ENCODE results near the gene SLC12A2. TPM values are rescaled to one million over a fixed set of nuclear protein-coding genes. Genes with fewer than 3 reads are reported as not detected.

SLC12A2 gene
- total RNA-seq, 4 donors from 2014 or later, result 21.9 to 78.6 (median 22.2) TPM

DNA sequence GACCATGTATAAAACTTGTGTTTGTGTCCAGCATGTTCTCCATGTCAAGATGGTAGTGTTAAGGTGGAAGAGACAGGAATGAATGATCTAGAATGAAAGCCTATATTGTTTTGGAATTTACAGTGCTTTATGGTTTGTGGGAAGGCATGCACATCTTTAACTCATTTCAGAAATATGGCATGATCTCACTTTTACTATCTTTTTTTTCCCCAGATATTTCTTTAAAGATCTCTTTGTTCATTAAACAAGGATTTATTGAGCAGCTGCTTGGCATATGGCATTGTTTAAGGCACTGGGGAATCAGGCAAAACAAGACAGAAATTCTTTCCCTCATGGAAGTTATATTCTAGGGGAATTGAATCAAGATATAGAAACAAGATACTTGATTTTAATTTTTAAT lies 51.7 kb downstream of the SLC12A2 start:
- no peak overlapping the region for H3K4me3 ChIP-seq
- H3K4me1 ChIP-seq, result no peaks in the 10 kb centered on the region
- intact Hi-C loops (cut with DNase I; ENCODE audit: low total_unique reads), result no loop called here
- no peaks in the 10 kb centered on the region for H3K9me3 ChIP-seq
- no peaks in the 10 kb centered on the region for H3K36me3 ChIP-seq
- no peak for DNase-seq
- no peak overlapping the region for H3K27ac ChIP-seq
- TF ChIP-seq, protein P1, sequence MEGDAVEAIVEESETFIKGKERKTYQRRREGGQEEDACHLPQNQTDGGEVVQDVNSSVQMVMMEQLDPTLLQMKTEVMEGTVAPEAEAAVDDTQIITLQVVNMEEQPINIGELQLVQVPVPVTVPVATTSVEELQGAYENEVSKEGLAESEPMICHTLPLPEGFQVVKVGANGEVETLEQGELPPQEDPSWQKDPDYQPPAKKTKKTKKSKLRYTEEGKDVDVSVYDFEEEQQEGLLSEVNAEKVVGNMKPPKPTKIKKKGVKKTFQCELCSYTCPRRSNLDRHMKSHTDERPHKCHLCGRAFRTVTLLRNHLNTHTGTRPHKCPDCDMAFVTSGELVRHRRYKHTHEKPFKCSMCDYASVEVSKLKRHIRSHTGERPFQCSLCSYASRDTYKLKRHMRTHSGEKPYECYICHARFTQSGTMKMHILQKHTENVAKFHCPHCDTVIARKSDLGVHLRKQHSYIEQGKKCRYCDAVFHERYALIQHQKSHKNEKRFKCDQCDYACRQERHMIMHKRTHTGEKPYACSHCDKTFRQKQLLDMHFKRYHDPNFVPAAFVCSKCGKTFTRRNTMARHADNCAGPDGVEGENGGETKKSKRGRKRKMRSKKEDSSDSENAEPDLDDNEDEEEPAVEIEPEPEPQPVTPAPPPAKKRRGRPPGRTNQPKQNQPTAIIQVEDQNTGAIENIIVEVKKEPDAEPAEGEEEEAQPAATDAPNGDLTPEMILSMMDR (IDR thresholded peaks at IDR 0.05), result no peak
- TF ChIP-seq POLR2A (IDR thresholded peaks at IDR 0.05), result no peak
- H3K27me3 ChIP-seq, result no peaks in the 10 kb centered on the region

DNA sequence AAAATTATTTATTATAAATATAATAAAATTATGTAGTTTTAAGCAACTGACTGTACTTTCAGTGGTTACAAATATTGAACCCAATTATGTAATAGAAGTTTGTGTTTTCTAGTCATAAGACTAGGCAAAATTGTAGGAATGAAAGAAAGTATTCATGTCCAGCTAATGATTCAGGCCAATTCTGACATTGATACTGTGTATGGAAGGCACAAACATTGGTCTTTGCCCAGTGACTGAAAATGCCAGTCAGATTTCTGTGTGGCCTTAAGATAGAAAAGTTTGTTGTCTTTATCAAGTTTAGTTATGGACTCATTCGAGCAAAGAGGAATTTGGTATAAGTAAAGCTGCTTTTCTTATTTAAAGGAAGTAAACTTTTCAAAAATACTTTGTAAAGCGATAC lies 60.3 kb downstream of the SLC12A2 start:
- no peak for DNase-seq
- H3K36me3 ChIP-seq, result no peaks in the 10 kb centered on the region
- no peak for TF ChIP-seq POLR2A (IDR thresholded peaks at IDR 0.05)
- TF ChIP-seq, protein P1 (IDR thresholded peaks at IDR 0.05), result no peak
- H3K27me3 ChIP-seq, result no peaks in the 10 kb centered on the region
- H3K9me3 ChIP-seq, result no peaks in the 10 kb centered on the region
- no peak overlapping the region for H3K4me3 ChIP-seq
- intact Hi-C loops (cut with DNase I; ENCODE audit: low total_unique reads), result no loop called here
- no peak overlapping the region for H3K27ac ChIP-seq
- H3K4me1 ChIP-seq, result no peaks in the 10 kb centered on the region

DNA sequence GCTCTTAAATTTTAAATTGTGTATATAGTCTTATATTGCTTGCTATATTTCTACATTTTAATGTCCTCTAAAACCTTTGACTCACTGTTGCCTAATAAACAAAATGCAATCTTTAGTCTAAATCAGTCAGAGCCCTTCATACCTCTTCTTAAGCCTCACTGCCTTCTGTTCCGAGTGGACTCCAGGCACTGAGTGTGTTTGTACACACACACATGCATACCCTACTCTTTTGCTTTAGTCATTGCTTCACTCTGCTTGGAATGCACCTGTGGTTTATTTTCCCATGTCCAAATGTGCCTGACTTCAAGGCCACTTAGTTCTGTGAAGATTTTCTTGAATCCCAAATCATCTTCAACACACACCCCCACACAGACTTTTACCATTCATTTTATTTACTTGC lies 60.9 kb downstream of the SLC12A2 start:
- TF ChIP-seq, protein P1 (IDR thresholded peaks at IDR 0.05), result no peak
- no peaks in the 10 kb centered on the region for H3K36me3 ChIP-seq
- no peaks in the 10 kb centered on the region for H3K4me1 ChIP-seq
- H3K4me3 ChIP-seq, result no peak overlapping the region
- no peaks in the 10 kb centered on the region for H3K9me3 ChIP-seq
- H3K27ac ChIP-seq, result no peak overlapping the region
- no peaks in the 10 kb centered on the region for H3K27me3 ChIP-seq
- DNase-seq, result no peak
- intact Hi-C loops (cut with DNase I; ENCODE audit: low total_unique reads), result no loop called here

DNA sequence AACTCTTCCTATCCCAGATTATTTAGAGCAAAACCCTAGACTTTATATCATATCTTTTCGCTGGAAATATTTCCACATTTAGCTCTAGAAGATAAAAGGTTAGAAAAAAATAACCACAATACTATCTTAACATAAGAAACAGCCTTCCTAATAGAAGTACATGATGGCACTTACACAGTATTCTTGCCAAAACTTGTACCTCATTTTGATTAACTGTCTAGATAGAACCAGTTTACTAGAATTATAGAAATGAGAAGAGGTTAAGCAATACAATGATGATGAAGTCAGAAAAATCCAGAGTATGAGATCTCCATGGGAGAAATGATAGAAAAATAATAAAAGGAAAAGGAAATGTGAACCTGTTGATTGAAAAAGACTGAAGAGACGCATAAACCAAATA lies 63.1 kb downstream of the SLC12A2 start:
- H3K27ac ChIP-seq, result no peak overlapping the region
- no peaks in the 10 kb centered on the region for H3K9me3 ChIP-seq
- no peak for DNase-seq
- TF ChIP-seq POLR2A (IDR thresholded peaks at IDR 0.05), result no peak
- TF ChIP-seq, protein P1 (IDR thresholded peaks at IDR 0.05), result no peak
- H3K36me3 ChIP-seq, result no peaks in the 10 kb centered on the region
- H3K4me1 ChIP-seq, result no peaks in the 10 kb centered on the region
- H3K4me3 ChIP-seq, result no peak overlapping the region
- no peaks in the 10 kb centered on the region for H3K27me3 ChIP-seq
- intact Hi-C loops (cut with DNase I; ENCODE audit: low total_unique reads), result no loop called here

DNA sequence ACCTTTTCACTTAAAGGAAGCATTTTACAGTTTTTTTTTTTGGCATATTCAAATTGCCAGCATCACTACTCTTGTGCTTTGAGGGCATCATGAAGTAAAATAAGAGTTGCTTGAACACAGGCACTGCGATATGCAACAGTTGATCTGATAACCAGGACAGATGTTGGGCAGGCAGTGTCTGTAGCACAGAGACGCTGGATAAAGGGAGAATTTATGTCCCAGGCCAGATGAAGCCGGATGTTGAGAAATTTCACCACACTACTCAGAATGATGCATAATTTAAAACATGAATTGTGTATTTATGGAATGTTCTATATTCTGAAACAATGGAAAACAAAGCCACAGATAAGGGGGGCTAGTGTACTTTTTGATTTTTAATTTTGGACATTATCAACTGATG lies 71.4 kb downstream of the SLC12A2 start:
- Histone ChIP-seq H3K36me3 (no peaks in the 10 kb centered on the region), H3K27me3 (no peaks in the 10 kb centered on the region), H3K4me1 (no peaks in the 10 kb centered on the region), H3K4me3 (no peak overlapping the region), H3K27ac (no peak overlapping the region), H3K9me3 (no peaks in the 10 kb centered on the region)
- intact Hi-C loops (cut with DNase I; ENCODE audit: low total_unique reads), result no loop called here
- TF ChIP-seq, protein P1 (IDR thresholded peaks at IDR 0.05), result no peak
- TF ChIP-seq POLR2A (IDR thresholded peaks at IDR 0.05), result no peak
- no peak for DNase-seq

Measured in uterus (tissue), 4 donors.